Urothelium cell line (cell line): Measurements from ENCODE around the gene ABTB1.
A peak's percentile ranks its signal among the peaks of the same experiment; 100 is the strongest.
"Not testable (repeated sequence)": the region's sequence is repeated elsewhere in the genome, so short reads cannot be mapped to it uniquely, and the experiment has no call there.

Source experiments
- DNase-seq: peaks from one replicate; pipeline ENCODE4 v3.0.0; 2011; ENCODE audit warnings: low spot score, mixed read lengths
- FAIRE-seq: peaks from 2 replicates; lab custom pipeline; 2011; peaks lifted over from hg19 to GRCh38; lab: Jason Lieb, UNC

Gene ABTB1

DNA sequence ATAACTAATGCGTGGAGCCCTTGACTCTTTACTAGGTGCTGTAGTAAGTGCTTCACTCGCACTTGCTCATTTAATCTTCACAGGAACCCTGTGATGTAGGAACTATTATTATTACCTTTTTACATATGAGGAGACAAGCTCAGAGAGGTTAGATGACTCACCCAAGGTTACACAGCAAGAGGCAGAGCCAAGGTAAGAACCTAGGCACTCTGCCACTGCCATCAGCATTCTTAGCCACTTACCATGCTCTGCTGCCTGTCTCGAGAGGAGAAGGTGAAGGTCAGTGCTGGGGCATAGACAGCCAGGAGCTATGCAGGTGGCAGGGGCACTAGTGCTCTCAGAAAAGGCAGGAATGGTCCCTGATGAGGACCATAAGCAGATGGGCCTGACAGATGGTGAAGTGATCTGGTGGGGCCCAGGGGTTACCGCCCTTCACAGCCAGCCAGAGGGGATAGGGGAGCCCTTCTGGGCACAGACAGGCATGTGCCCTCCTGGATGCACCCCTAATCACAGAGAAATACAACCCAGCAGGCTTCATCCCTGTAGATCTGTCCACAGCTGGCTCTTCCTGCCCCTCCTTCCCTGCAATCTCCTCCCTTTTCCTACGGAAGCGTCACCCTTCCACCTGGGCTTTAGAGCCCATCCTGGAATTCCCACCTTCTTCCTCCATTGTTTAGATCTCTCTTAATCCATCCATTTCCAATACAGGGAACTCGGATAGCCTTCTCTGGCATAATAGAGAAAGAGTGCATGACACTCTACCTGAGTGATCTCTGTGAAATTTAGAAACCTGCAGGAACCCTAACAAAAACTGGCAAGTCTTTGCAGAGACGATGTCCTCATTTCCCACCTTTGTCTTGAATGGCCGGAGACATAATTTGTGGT lies 26.9 kb downstream of the ABTB1 start:
- no peak for FAIRE-seq
- no peak for DNase-seq

- FAIRE-seq (no peak), DNase-seq (no peak)
Measured at GRCh38 chr3:127700406-127700805, 27.7 kb downstream of the ABTB1 start.

DNA sequence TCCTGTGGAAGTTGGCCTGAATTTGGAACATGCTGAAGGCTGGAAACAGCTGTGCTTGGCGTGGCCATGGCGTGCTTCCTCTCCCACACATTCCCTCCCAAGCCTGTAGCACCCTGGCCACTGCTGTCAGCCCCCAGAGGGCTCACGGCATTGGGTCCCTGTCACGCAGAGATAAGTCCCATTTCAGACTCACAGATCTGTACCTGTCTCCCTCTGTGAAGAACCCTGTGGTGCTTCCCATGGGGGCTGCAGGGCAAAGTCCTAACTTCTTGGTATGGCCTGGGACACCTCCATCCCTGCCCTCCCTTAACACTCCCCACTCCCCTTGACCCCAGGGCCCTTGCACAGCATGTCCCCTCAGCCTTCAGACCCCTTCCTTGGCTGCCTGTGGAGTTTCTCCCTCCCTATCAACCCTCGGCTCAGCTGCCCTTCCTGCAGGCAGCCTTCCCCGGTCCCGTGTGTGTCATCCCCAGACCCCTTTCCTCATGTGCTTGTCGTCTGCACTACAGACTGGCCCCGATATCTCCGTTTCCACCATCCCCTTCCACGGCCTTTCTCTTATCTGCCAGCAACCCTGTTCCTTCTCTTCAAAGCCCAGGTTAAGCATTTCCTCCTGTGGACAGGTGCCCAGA lies 28.6 kb downstream of the ABTB1 start:
- no peak for FAIRE-seq
- DNase-seq = no peak

- DNase-seq (no peak), FAIRE-seq (no peak)
Measured at GRCh38 chr3:127702151-127702578, 29.4 kb downstream of the ABTB1 start.

- FAIRE-seq, DNase-seq: not testable (repeated sequence)
Measured at GRCh38 chr3:127704840-127705239, 32.1 kb downstream of the ABTB1 start.

DNA sequence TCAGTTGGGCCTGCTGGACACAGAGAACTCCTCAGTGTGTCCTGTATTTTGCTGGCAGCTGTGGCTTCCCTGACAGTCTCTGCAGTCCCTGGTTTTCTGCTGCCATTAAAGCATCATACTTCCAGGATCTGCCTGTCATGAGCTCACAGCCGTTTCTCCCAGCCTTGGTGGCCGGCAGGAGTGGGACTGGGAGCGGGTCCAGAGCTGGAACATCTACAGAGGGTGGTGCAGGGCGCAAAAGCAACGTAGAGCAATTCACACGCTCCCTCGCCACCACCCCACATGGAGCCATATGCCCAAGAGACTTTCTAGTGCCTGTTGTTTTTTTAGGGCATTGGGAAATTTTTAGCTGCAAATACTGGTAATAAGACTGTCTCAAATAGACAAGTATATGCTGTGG lies 33.6 kb downstream of the ABTB1 start:
- FAIRE-seq = no peak

DNA sequence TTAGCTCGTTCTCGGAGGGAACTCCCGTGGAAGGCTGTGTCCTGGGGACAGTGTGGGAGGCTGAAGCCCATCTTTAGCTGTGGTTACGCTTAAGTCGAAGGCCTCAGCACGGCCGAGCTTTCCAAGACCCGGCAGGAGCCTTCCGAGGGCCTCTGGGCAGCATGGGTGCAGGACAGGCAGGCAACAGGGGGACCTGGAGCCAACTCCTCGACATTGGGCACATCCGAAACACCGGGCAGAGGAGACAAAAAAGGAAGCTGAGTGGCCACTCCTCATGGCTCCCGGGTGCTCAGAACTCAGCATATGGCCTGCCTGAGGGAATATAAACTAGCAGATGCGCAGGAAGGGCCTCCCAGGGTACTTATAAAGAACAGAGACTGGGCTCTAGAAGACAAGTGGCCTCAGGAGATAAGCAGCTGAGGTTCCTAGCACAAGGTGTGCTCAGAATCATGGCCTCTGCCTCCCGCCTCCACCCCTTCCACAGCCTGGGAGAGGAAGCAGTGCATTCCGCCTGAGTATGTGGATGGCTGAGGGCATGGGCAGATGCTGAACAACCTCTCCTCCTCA lies 34.1 kb downstream of the ABTB1 start:
- FAIRE-seq = no peak
- DNase-seq = no peak

More for the DNA sequence above, 33.6 kb downstream of the ABTB1 start:
- DNase-seq = no peak

DNA sequence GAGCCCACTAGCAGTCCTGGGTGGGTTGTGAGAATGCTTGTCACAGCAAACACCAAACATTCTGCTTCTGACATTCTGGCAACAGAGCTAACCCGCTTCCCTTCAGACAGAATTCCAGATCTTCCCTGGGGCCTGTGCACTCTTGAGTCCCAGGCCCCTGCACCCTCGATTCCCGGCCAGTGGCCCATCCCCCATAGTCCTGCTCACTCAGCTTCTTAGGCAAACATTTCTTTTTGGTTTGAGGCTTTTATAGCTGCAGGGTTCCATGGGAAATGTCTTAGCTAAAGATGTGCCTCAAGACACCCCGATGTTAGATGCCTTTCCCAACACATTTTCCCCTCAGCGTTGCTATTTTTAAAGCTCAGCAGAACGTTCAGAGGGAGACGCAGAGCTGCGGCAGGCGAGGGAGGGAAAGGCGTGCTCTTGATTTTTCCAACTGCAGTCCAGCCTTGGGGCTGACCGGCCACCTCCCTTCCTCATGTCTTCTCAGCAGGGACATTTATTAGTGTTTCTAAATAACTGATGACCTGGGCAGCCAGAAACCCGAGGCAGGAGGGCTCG lies 35.2 kb downstream of the ABTB1 start:
- DNase-seq = no peak
- no peak for FAIRE-seq

- DNase-seq (no peak), FAIRE-seq (no peak)
Measured at GRCh38 chr3:127708837-127709236, 36.1 kb downstream of the ABTB1 start.

GRCh38 chr3:127709320-127710060 lies 36.7 kb downstream of the ABTB1 start:
- no peak for FAIRE-seq

DNA sequence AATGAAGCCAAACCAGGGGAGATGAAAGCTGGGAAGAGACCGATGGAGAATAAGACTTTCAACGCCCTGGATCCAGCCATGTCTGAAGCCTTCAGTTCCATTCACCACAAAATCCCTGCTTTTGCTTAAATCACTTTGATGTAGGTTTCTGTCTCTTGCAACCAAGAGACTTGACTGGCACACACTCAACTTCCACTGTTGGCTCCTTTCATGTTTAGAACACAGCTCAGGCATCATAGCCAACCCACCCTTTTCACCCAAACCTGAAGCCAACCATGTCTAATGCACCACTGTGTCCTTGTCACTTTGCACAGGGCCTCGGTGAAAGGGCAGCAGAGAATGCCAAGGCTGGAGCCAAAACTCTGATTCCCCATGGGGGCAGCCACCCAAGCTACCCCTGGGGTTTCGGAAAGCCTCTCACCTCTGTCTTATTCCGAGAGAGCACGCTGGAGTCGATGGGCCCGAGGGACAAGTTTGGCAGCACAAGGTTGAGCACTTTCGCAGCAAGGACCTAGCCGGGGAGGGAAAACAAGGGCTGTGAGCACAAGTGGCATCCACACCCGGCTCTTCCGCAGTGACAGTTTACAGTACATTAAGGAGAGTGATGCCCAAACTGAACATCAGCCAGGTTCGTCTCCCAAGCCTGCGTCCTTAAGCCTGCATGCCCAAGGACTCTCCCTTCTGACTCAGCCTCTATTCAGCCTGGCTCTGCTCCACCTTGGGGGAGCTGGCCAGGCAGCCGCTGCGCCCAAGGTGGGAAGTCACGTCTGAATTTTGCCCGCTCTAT lies 37.6 kb downstream of the ABTB1 start:
- FAIRE-seq (peak; percentile 77), DNase-seq (peak; percentile 58)

More at GRCh38 chr3:127709320-127710060, 36.7 kb downstream of the ABTB1 start:
- no peak for DNase-seq

DNA sequence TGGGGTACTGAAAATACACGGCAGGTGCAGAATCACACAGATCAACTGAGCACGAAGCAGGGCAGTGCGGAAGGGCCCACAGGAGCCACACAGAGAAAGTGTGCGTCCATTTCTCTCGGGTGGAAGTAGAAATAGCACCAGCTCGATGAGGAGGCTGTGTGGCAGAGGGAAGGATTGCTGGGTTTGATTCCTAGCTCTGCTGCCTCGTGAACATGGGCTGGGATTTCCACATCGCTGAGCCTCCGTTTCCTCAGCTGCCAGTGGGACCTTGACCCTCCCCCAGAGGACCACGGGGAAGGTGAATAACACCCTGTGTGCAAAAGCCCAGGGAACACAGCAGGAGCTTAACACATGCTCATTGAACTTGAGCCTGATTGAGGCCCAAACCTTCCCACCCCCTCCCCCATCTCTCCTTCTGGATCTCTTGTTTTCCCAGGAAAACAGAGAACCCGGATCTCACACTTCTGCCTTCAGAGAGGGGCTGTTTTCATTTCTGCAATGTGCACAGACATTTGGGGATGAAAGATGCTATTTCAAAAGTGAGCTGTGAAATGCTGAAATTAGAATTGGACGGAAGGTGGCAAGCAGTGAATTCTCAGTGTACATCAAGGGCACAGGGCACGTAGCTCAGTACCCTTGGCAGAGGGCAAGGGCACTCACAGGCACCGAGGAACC lies 38.4 kb downstream of the ABTB1 start:
- DNase-seq (no peak), FAIRE-seq (no peak)

- DNase-seq = no peak
- FAIRE-seq = no peak
Measured at GRCh38 chr3:127711896-127712295, 39.1 kb downstream of the ABTB1 start.

GRCh38 chr3:127712461-127712860 lies 39.7 kb downstream of the ABTB1 start:
- DNase-seq (no peak), FAIRE-seq (no peak)

GRCh38 chr3:127712881-127713771 lies 40.4 kb downstream of the ABTB1 start:
- DNase-seq = no peak
- FAIRE-seq = no peak

GRCh38 chr3:127714125-127714571 lies 41.4 kb downstream of the ABTB1 start:
- no peak for FAIRE-seq
- DNase-seq = no peak

DNA sequence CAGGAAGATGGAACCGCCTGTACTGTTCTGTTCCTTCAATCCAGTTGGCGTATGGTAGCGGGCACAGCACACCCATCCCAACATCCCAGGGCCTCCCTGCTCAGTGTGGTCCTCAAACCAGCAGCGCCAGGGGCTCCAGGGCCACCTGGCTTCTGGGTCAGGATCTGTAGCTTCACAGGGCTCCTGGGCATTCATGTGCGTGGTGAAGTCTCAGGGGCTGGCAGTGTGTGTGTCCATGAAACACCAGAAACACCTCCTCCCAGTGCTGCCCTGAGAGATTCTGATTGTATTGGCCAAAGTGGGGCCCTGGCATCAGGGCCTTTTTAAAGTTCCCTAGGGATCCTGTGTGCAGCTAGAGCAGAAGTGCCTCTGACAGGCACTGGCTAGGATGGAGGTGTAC lies 42.1 kb downstream of the ABTB1 start:
- DNase-seq = no peak
- no peak for FAIRE-seq

DNA sequence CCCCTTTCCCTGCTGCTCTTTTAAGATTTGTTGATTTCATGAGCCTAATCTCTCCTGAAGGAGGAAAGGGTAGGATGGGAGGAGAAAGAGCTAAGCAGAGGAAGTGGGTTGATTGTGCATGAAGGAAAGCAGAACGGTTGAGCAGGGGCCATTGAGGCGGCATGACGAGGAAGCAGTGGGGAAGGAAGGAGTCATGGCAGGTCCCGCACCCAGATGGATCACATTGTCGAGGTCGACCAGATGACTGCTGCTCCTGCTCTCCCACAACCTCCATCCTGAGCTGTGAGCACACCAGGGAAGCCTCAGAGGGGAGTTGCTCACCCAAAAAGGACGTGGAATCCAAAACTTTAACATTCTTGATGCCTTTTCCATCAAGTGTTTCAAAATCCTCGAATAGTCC lies 42.8 kb downstream of the ABTB1 start:
- FAIRE-seq (no peak), DNase-seq (no peak)
